ENCODE measurements around the gene PRSS22.

Gene PRSS22

GRCh38 chr16:2902337-2903130 is 44.6 kb upstream of the PRSS22 start:
- DNase-seq (ENCODE audit: extremely low read depth, low read depth): no peak
- no peak for TF ChIP-seq CTCF (IDR thresholded peaks at IDR 0.05; ENCODE audit: low read depth, low read length)

- no peak for DNase-seq (ENCODE audit: extremely low read depth, low read depth)
- TF ChIP-seq CTCF (IDR thresholded peaks at IDR 0.05; ENCODE audit: low read depth, low read length): no peak
Measured at GRCh38 chr16:2900526-2901075, 42.6 kb upstream of the PRSS22 start.

- TF ChIP-seq CTCF (IDR thresholded peaks at IDR 0.05; ENCODE audit: low read depth, low read length): no peak
Measured at GRCh38 chr16:2899564-2900072, 41.6 kb upstream of the PRSS22 start.

GRCh38 chr16:2898831-2899563 is 41.0 kb upstream of the PRSS22 start:
- TF ChIP-seq CTCF (IDR thresholded peaks at IDR 0.05; ENCODE audit: low read depth, low read length): no peak
- DNase-seq (ENCODE audit: extremely low read depth, low read depth): no peak

More at GRCh38 chr16:2899564-2900072, 41.6 kb upstream of the PRSS22 start:
- DNase-seq (ENCODE audit: extremely low read depth, low read depth): no peak

GRCh38 chr16:2897110-2897509 is 39.1 kb upstream of the PRSS22 start:
- no peak for DNase-seq (ENCODE audit: extremely low read depth, low read depth)
- no peak for TF ChIP-seq CTCF (IDR thresholded peaks at IDR 0.05; ENCODE audit: low read depth, low read length)

- no peak for TF ChIP-seq CTCF (IDR thresholded peaks at IDR 0.05; ENCODE audit: low read depth, low read length)
- no peak for DNase-seq (ENCODE audit: extremely low read depth, low read depth)
Measured at GRCh38 chr16:2896480-2897010, 38.6 kb upstream of the PRSS22 start.
